HG02642 (cell line): Measurements from ENCODE around the gene NF1.
A peak's percentile ranks its signal among the peaks of the same experiment; 100 is the strongest.
"Not testable (repeated sequence)": the region's sequence is repeated elsewhere in the genome, so short reads cannot be mapped to it uniquely, and the experiment has no call there.

Experiments used
- ATAC-seq: cut with Tn5 transposase; IDR thresholded peaks from one replicate; pipeline ENCODE4 v1.9.1; 2021; ENCODE audit warnings: mild to moderate bottlenecking; ENCODE audit not compliant: unreplicated experiment, poor library complexity

Gene NF1

GRCh38 chr17:31074772-31075555, 19.8 kb upstream of the NF1 start:
- ATAC-seq: no peak

GRCh38 chr17:31078290-31078689, 16.5 kb upstream of the NF1 start:
- no peak for ATAC-seq

- ATAC-seq: no peak
Measured at GRCh38 chr17:31079731-31080130, 15.0 kb upstream of the NF1 start.

GRCh38 chr17:31085563-31085962, 9.2 kb upstream of the NF1 start:
- ATAC-seq: no peak

GRCh38 chr17:31089471-31089870, 5.3 kb upstream of the NF1 start:
- ATAC-seq: no peak

- ATAC-seq: not testable (repeated sequence)
Measured at GRCh38 chr17:31090650-31091049, 4.1 kb upstream of the NF1 start.

GRCh38 chr17:31092475-31093064, 2.2 kb upstream of the NF1 start:
- no peak for ATAC-seq

- no peak for ATAC-seq
Measured at GRCh38 chr17:31093866-31094599, 744 bp upstream of the NF1 start.

- ATAC-seq: peak; percentile 22
Measured at GRCh38 chr17:31095236-31096105, 694 bp downstream of the NF1 start.

GRCh38 chr17:31096106-31096436, 1.3 kb downstream of the NF1 start:
- ATAC-seq: no peak

GRCh38 chr17:31099016-31099415, 4.2 kb downstream of the NF1 start:
- no peak for ATAC-seq

GRCh38 chr17:31100840-31101459, 6.2 kb downstream of the NF1 start:
- no peak for ATAC-seq

- no peak for ATAC-seq
Measured at GRCh38 chr17:31101943-31102342, 7.2 kb downstream of the NF1 start.

GRCh38 chr17:31105991-31106390, 11.2 kb downstream of the NF1 start:
- no peak for ATAC-seq

GRCh38 chr17:31111183-31111582, 16.4 kb downstream of the NF1 start:
- ATAC-seq: no peak

GRCh38 chr17:31112001-31112661, 17.4 kb downstream of the NF1 start:
- ATAC-seq: no peak

GRCh38 chr17:31113368-31113767, 18.6 kb downstream of the NF1 start:
- not testable (repeated sequence) for ATAC-seq

GRCh38 chr17:31113939-31114338, 19.2 kb downstream of the NF1 start:
- no peak for ATAC-seq

GRCh38 chr17:31114956-31115555, 20.3 kb downstream of the NF1 start:
- ATAC-seq: no peak
